ENCODE measurements around the gene ATP2B1. TPM values are rescaled to one million over a fixed set of nuclear protein-coding genes. Genes with fewer than 3 reads are reported as not detected.
A peak's percentile ranks its signal among the peaks of the same experiment; 100 is the strongest.

ATP2B1 gene
- total RNA-seq, 4 donors from 2014 or later = 10.9 to 32.4 (median 21.0) TPM

DNA sequence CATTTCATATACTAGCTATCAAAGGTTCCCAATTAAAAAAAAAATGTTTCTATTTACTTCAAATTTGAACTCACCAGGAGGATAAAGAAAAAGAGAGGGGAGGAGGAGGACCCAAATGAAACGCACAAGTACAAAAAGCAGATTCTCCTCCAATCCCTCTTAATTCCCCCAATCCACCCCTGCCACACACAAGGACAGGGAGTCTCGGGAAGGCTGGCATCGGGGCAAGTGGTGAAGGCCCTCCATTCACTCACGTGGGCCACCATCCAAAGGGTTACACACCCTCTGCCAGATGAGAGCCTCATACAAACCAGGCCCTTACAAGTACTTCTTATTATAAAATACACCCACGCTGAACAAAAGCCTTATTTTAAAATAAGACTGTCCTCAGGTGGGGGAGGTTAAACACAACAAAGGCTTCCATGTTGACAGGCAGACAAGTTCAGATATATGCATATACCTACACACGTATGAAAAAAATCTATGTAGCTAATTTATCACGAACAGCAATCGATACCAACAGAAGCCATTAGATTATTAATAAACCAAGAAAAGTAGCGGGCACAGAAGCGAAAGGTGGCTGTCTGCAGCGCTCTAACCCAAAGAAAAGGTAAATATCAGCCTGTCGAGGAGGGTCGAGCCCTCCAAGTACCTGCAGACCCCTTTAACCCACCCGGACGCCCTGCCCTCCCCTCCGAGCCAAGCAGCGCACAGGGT lies 1.5 kb downstream of the ATP2B1 start:
- no peaks in the 10 kb centered on the region for H3K27me3 ChIP-seq
- intact Hi-C loops (cut with DNase I) = no loop called here
- no peak for TF ChIP-seq POLR2A (IDR thresholded peaks at IDR 0.05)

GRCh38 chr12:89706551-89706950 lies 2.1 kb downstream of the ATP2B1 start:
- 79 to 82% methylated on average over 7 of the region's 7 CpGs for WGBS, 2 donors

More for the DNA sequence above, 1.5 kb downstream of the ATP2B1 start:
- Histone ChIP-seq H3K27ac (peak overlapping the region; percentile 94 to 99 (median 98)), H3K4me1 (peaks cover 8 to 39% (median 8%) of the 10 kb centered on the region in 3 donors), H3K9me3 (no peaks in the 10 kb centered on the region), H3K4me3 (peak overlapping the region; percentile 91 to 95 (median 94)), H3K36me3 (no peaks in the 10 kb centered on the region)
- DNase-seq = no peak
- WGBS, 2 donors = 3 to 13% methylated on average over 14 to 17 of the region's 17 CpGs

GRCh38 chr12:89704457-89704856 lies 4.2 kb downstream of the ATP2B1 start:
- Histone ChIP-seq H3K9me3 (no peaks in the 10 kb centered on the region), H3K27ac (no peak overlapping the region), H3K27me3 (no peaks in the 10 kb centered on the region), H3K4me1 (peaks cover 8 to 39% (median 8%) of the 10 kb centered on the region in 3 donors), H3K36me3 (no peaks in the 10 kb centered on the region), H3K4me3 (no peak overlapping the region)
- 62 to 82% methylated on average over 1 of the region's 1 CpG for WGBS, 2 donors
- TF ChIP-seq, protein P1, sequence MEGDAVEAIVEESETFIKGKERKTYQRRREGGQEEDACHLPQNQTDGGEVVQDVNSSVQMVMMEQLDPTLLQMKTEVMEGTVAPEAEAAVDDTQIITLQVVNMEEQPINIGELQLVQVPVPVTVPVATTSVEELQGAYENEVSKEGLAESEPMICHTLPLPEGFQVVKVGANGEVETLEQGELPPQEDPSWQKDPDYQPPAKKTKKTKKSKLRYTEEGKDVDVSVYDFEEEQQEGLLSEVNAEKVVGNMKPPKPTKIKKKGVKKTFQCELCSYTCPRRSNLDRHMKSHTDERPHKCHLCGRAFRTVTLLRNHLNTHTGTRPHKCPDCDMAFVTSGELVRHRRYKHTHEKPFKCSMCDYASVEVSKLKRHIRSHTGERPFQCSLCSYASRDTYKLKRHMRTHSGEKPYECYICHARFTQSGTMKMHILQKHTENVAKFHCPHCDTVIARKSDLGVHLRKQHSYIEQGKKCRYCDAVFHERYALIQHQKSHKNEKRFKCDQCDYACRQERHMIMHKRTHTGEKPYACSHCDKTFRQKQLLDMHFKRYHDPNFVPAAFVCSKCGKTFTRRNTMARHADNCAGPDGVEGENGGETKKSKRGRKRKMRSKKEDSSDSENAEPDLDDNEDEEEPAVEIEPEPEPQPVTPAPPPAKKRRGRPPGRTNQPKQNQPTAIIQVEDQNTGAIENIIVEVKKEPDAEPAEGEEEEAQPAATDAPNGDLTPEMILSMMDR (IDR thresholded peaks at IDR 0.05) = no peak
- TF ChIP-seq POLR2A (IDR thresholded peaks at IDR 0.05) = no peak
- no peak for DNase-seq
- intact Hi-C loops (cut with DNase I) = no loop called here

More at GRCh38 chr12:89706551-89706950, 2.1 kb downstream of the ATP2B1 start:
- DNase-seq = no peak
- H3K4me1 ChIP-seq = peaks cover 8 to 39% (median 8%) of the 10 kb centered on the region in 3 donors
- TF ChIP-seq POLR2A (IDR thresholded peaks at IDR 0.05) = no peak
- TF ChIP-seq, protein P1 (IDR thresholded peaks at IDR 0.05) = no peak
- H3K4me3 ChIP-seq = peak overlapping the region in 1 of 4 donors; percentile 94
- intact Hi-C loops (cut with DNase I) = no loop called here
- H3K36me3 ChIP-seq = no peaks in the 10 kb centered on the region
- H3K27me3 ChIP-seq = no peaks in the 10 kb centered on the region
- no peak overlapping the region for H3K27ac ChIP-seq
- H3K9me3 ChIP-seq = no peaks in the 10 kb centered on the region

- WGBS, 2 donors = 71 to 81% methylated on average over 1 of the region's 1 CpG
- Histone ChIP-seq H3K27ac (no peak overlapping the region), H3K4me3 (no peak overlapping the region), H3K9me3 (no peaks in the 10 kb centered on the region), H3K27me3 (no peaks in the 10 kb centered on the region), H3K36me3 (no peaks in the 10 kb centered on the region), H3K4me1 (peaks cover 8 to 39% (median 8%) of the 10 kb centered on the region in 3 donors)
- no peak for DNase-seq
- TF ChIP-seq, protein P1 (IDR thresholded peaks at IDR 0.05) = no peak
- TF ChIP-seq POLR2A (IDR thresholded peaks at IDR 0.05) = no peak
- intact Hi-C loops (cut with DNase I) = no loop called here
These were observed 4.9 kb downstream of the ATP2B1 start for GRCh38 chr12:89703768-89704167.

DNA sequence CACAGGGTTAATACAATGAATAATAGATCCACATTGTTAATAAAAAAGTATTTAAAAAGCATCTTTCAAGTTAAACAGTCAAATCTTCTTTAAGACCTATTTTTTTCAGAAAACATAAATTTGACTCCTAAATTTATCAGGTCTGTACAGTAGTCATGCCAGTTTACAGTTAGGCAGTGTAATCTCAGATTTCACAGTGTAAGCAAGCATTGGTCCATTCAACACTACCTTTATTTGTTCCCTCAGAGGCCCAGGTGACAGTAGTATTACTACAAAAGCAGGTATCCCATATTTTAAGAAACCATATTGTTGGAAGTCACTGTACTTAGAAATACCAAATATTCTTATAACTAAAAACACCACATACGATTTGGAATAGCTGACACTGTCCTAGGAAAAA lies 6.1 kb downstream of the ATP2B1 start:
- Histone ChIP-seq H3K4me1 (peaks cover 8 to 33% (median 8%) of the 10 kb centered on the region in 3 donors), H3K4me3 (no peak overlapping the region), H3K9me3 (no peaks in the 10 kb centered on the region), H3K27me3 (no peaks in the 10 kb centered on the region), H3K36me3 (no peaks in the 10 kb centered on the region), H3K27ac (no peak overlapping the region)
- 81 to 96% methylated on average over 1 of the region's 1 CpG for WGBS, 2 donors
- intact Hi-C loops (cut with DNase I) = no loop called here
- DNase-seq = no peak
- no peak for TF ChIP-seq POLR2A (IDR thresholded peaks at IDR 0.05)
- TF ChIP-seq, protein P1 (IDR thresholded peaks at IDR 0.05) = no peak
